HEK293 (cell line): ENCODE measurements around the gene NPVF.

ENCODE experiments used
- FEZF1 ChIP-seq: fragments of 450-650 bp; formaldehyde crosslinking; IDR thresholded peaks from 2 replicates; pipeline ENCODE4 v1.5.1; 2016; ENCODE audit warnings: missing biosample characterization, missing genetic modification characterization
- ZNF146 ChIP-seq: fragments of 450-650 bp; formaldehyde crosslinking; IDR thresholded peaks from 2 replicates; pipeline ENCODE4 v1.5.1; 2016; ENCODE audit warnings: missing biosample characterization, missing genetic modification characterization
- ZNF184 ChIP-seq: fragments of 450-650 bp; IDR thresholded peaks from 2 replicates; pipeline ENCODE4 v1.5.1; 2018; ENCODE audit warnings: missing biosample characterization, mild to moderate bottlenecking, missing genetic modification characterization
- ZNF311 ChIP-seq: fragments of 450-650 bp; formaldehyde crosslinking; IDR thresholded peaks from 2 replicates; pipeline ENCODE4 v1.5.1; 2017; ENCODE audit warnings: missing biosample characterization, missing genetic modification characterization, borderline replicate concordance
- ZNF324 ChIP-seq: fragments of 450-650 bp; formaldehyde crosslinking; IDR thresholded peaks from 2 replicates; pipeline ENCODE4 v1.5.1; 2016; ENCODE audit warnings: missing biosample characterization, missing genetic modification characterization
- ZNF664 ChIP-seq: fragments of 450-650 bp; formaldehyde crosslinking; IDR thresholded peaks from 2 replicates; pipeline ENCODE4 v1.5.1; 2016; ENCODE audit warnings: missing biosample characterization, missing genetic modification characterization
- ZNF670 ChIP-seq: fragments of 450-650 bp; formaldehyde crosslinking; IDR thresholded peaks from 2 replicates; pipeline ENCODE4 v1.5.1; 2016; ENCODE audit warnings: missing biosample characterization, missing genetic modification characterization, low read depth
- ZNF677 ChIP-seq: fragments of 450-650 bp; IDR thresholded peaks from 2 replicates; pipeline ENCODE4 v1.5.0; 2018; ENCODE audit warnings: missing biosample characterization, mild to moderate bottlenecking, missing genetic modification characterization, moderate library complexity
- ZSCAN30 ChIP-seq: fragments of 450-650 bp; IDR thresholded peaks from 2 replicates; pipeline ENCODE4 v1.5.1; 2018; ENCODE audit warnings: missing biosample characterization, mild to moderate bottlenecking, missing genetic modification characterization, moderate library complexity
- TF ChIP-seq, protein P1 (sequence below): IDR thresholded peaks from 2 replicates; pipeline ENCODE4 v1.6.1; 2011; ENCODE audit warnings: mild to moderate bottlenecking, low read depth, low read length, borderline replicate concordance
- TF ChIP-seq, protein P2 (sequence below): fragments of 450-650 bp; formaldehyde crosslinking; IDR thresholded peaks from 2 replicates; pipeline ENCODE4 v1.5.1; 2016; ENCODE audit warnings: missing biosample characterization, missing genetic modification characterization
- TF ChIP-seq, protein P3 (sequence below): fragments of 450-650 bp; formaldehyde crosslinking; IDR thresholded peaks from 2 replicates; pipeline ENCODE4 v1.5.1; 2017; ENCODE audit warnings: missing biosample characterization, missing genetic modification characterization
- TF ChIP-seq, protein P4 (sequence below): fragments of 450-650 bp; formaldehyde crosslinking; IDR thresholded peaks from 2 replicates; pipeline ENCODE4 v1.5.1; 2016; ENCODE audit warnings: missing biosample characterization, missing genetic modification characterization
- TF ChIP-seq, protein P5 (sequence below): fragments of 450-650 bp; formaldehyde crosslinking; IDR thresholded peaks from 2 replicates; pipeline ENCODE4 v1.5.1; 2016; ENCODE audit warnings: missing biosample characterization, missing genetic modification characterization

DNA sequence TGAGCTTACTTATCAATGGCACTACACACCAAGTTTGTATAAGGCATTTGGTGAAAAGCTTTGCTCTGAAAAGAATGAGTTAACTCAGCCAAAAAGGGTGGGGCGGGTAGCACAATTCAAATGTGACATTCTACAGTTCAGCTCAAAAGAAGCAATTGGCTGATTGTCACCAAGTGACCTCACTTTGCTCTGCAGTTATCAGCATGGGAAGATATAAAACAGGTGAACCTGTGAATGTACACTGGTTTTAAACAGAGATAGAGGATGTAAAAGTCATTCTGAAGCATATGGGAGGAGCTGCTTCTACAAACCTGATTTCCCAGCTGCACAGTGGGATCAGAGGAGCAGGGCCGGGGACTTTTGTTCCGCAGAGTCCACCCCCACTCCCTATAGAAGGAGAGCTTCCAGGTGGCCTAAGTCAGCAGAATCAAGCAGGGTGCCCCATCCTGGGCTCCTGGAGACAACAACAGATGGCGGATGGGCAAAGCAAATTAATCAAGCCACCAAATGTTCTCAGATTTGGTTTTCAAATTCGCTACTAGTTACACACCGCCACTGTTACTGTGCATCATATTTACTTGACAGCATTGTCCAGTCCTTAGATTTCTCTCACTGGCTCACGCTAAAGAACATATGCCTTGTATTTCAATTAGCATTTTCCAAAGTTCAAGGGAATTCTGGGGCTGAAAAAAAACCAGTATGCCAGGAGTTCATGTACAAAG is 27.5 kb upstream of the NPVF start:
- TF ChIP-seq, protein P1, sequence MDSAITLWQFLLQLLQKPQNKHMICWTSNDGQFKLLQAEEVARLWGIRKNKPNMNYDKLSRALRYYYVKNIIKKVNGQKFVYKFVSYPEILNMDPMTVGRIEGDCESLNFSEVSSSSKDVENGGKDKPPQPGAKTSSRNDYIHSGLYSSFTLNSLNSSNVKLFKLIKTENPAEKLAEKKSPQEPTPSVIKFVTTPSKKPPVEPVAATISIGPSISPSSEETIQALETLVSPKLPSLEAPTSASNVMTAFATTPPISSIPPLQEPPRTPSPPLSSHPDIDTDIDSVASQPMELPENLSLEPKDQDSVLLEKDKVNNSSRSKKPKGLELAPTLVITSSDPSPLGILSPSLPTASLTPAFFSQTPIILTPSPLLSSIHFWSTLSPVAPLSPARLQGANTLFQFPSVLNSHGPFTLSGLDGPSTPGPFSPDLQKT = no peak
- TF ChIP-seq, protein P2, sequence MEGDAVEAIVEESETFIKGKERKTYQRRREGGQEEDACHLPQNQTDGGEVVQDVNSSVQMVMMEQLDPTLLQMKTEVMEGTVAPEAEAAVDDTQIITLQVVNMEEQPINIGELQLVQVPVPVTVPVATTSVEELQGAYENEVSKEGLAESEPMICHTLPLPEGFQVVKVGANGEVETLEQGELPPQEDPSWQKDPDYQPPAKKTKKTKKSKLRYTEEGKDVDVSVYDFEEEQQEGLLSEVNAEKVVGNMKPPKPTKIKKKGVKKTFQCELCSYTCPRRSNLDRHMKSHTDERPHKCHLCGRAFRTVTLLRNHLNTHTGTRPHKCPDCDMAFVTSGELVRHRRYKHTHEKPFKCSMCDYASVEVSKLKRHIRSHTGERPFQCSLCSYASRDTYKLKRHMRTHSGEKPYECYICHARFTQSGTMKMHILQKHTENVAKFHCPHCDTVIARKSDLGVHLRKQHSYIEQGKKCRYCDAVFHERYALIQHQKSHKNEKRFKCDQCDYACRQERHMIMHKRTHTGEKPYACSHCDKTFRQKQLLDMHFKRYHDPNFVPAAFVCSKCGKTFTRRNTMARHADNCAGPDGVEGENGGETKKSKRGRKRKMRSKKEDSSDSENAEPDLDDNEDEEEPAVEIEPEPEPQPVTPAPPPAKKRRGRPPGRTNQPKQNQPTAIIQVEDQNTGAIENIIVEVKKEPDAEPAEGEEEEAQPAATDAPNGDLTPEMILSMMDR (tag by site-specific recombination) = no peak
- no peak for TF ChIP-seq ZNF670 (tag by site-specific recombination)
- no peak for TF ChIP-seq ZNF184
- TF ChIP-seq FEZF1 (tag by site-specific recombination) = no peak
- TF ChIP-seq ZNF677 (tag by site-specific recombination) = no peak
- TF ChIP-seq ZNF146 (tag by site-specific recombination) = no peak
- TF ChIP-seq, protein P3, sequence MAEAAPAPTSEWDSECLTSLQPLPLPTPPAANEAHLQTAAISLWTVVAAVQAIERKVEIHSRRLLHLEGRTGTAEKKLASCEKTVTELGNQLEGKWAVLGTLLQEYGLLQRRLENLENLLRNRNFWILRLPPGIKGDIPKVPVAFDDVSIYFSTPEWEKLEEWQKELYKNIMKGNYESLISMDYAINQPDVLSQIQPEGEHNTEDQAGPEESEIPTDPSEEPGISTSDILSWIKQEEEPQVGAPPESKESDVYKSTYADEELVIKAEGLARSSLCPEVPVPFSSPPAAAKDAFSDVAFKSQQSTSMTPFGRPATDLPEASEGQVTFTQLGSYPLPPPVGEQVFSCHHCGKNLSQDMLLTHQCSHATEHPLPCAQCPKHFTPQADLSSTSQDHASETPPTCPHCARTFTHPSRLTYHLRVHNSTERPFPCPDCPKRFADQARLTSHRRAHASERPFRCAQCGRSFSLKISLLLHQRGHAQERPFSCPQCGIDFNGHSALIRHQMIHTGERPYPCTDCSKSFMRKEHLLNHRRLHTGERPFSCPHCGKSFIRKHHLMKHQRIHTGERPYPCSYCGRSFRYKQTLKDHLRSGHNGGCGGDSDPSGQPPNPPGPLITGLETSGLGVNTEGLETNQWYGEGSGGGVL (tag by site-specific recombination) = no peak
- no peak for TF ChIP-seq ZNF664
- TF ChIP-seq ZNF311 (tag by site-specific recombination) = no peak
- TF ChIP-seq, protein P4, sequence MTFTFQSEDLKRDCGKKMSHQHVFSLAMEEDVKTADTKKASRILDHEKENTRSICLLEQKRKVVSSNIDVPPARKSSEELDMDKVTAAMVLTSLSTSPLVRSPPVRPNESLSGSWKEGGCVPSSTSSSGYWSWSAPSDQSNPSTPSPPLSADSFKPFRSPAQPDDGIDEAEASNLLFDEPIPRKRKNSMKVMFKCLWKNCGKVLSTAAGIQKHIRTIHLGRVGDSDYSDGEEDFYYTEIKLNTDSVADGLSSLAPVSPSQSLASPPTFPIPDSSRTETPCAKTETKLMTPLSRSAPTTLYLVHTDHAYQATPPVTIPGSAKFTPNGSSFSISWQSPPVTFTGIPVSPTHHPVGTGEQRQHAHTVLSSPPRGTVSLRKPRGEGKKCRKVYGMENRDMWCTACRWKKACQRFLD (tag by site-specific recombination) = no peak
- no peak for TF ChIP-seq ZNF324
- no peak for TF ChIP-seq ZSCAN30
- TF ChIP-seq, protein P5, sequence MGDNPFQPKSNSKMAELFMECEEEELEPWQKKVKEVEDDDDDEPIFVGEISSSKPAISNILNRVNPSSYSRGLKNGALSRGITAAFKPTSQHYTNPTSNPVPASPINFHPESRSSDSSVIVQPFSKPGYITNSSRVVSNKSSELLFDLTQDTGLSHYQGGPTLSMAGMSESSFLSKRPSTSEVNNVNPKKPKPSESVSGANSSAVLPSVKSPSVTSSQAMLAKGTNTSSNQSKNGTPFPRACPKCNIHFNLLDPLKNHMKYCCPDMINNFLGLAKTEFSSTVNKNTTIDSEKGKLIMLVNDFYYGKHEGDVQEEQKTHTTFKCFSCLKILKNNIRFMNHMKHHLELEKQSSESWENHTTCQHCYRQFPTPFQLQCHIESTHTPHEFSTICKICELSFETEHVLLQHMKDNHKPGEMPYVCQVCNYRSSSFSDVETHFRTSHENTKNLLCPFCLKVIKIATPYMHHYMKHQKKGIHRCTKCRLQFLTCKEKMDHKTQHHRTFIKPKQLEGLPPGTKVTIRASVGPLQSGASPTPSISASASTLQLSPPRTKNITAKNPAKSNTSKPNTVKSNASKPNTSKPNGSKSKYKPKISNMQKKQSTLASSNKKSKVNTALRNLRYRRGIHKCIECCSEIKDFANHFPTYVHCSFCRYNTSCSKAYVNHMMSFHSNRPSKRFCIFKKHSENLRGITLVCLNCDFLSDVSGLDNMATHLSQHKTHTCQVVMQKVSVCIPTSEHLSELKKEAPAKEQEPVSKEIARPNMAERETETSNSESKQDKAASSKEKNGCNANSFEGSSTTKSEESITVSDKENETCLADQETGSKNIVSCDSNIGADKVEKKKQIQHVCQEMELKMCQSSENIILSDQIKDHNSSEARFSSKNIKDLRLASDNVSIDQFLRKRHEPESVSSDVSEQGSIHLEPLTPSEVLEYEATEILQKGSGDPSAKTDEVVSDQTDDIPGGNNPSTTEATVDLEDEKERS (tag by site-specific recombination) = no peak
